Placental epithelial cell (primary cell): ENCODE measurements around the gene BAIAP3. TPM values are rescaled to one million over a fixed set of nuclear protein-coding genes. Genes with fewer than 3 reads are reported as not detected.

Source experiments
- total RNA-seq: library from RNA; depleted of rRNA; stranded (reverse); fragments of >200 nt; gene quantifications from 2 replicates; pipeline ENCODE4 v1.2.3, GENCODE V29; 2012

BAIAP3 gene
- 0.54 TPM in 1 of 2 replicates, not detected in the other for total RNA-seq

DNA sequence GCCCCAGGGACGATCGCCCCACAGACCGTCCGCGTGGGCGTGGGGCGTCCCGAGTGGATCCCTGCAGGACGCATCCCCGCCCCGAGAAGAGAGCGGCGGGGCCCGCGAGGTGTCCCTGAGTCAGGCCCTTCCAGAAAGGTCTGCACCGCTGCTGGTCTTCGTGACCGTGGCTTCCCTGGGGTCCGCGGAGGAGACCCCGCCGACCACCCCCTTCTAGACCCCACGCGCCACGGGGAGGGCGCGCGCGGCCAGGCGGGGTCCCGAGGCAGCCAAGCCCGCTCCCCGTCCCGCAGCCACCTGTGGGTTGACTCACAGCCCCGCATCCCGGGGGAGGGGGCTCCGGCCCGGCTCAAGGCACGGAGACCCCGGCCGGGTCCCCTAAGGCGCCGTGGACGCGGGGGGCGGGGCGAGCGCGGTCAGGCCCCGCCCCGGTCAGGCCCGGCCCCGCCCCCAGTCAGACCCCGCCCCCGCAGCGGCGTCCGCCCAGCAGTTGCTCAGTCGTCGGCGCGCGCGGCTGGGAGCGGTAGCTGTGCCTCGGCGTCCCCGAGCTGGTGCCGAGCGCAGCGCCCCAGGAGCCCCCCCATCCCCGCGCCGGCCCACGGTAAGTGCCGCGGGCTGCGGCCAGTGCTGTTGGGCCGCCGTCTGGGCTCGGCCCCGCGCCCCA lies at the start of gene BAIAP3:
Gene BAIAP3, plus strand, starts transcription at position 497 of the 664 bp plus-strand sequence. CDS start 4,905 bp downstream, outside the sequence.

GRCh38 chr16:1308977-1309885 lies 24.2 kb upstream of the BAIAP3 start, which contains the start of gene UBE2I:
Gene UBE2I, plus strand, starts transcription at chr16:1309636. Its CDS starts 4,395 bp downstream, at chr16:1314031.

DNA sequence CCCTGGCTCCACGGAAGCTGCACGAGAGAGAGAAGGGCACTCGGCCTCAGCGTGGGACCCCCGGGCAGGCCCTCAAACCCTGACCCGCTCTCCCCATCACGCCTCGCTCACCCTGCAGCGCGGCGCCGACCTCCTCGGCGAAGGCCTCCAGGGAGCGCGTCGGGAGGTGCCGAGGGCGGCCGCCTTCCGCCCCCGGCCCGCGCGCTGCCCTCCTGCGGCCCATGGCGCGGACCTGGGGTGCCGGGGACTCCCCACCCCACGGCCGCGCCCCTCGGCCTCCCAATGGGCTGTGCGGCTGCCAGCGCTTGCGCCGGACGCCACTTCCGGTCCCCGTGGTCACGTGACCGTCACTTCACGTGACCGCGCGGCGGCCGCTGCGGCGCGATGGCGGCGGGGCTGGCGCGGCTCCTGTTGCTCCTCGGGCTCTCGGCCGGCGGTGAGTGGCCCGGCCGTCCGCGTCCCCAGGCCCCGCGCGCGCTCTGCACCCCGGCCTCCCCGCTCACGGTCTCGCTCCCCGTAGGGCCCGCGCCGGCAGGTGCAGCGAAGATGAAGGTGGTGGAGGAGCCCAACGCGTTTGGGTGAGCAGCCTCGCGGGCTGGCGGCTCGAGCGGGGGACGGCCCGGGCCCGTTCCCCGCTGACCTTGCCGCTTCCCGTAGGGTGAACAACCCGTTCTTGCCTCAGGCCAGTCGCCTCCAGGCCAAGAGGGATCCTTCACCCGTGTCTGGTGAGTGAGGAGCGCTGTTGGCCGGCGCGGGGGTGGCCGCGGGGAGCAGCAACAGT lies 18.3 kb downstream of the BAIAP3 start, which contains the start of the genes GNPTG and TSR3:
Gene GNPTG, plus strand, starts transcription at position 350 of the 781 bp plus-strand sequence. Its CDS starts 35 bp downstream, at position 385.
Gene TSR3, minus strand, starts transcription at position 297 of the 781 bp plus-strand sequence. Its CDS starts 74 bp downstream, at position 223.

Other genes starting within 250 kb of the BAIAP3 start
- not detected in 2 replicates for gene C1QTNF8, start 237.4 kb upstream of the BAIAP3 start, total RNA-seq
- gene CACNA1H, start 180.5 kb upstream of the BAIAP3 start, total RNA-seq: under 0.01 and 0.11 TPM in 2 replicates
- gene TPSG1, start 108.4 kb upstream of the BAIAP3 start, total RNA-seq: not detected in 2 replicates
- not detected in 2 replicates for gene TPSB2, start 103.5 kb upstream of the BAIAP3 start, total RNA-seq
- gene TPSAB1, start 92.9 kb upstream of the BAIAP3 start, total RNA-seq: not detected in 2 replicates
- gene TPSD1, start 77.6 kb upstream of the BAIAP3 start, total RNA-seq: not detected in 2 replicates
- 46.3 and 51.9 TPM in 2 replicates for gene UBE2I, start 24.0 kb upstream of the BAIAP3 start, total RNA-seq
- gene TSR3, start 18.2 kb downstream of the BAIAP3 start, total RNA-seq: 41.2 and 84.2 TPM in 2 replicates
- 30.8 and 53.4 TPM in 2 replicates for gene GNPTG, start 18.3 kb downstream of the BAIAP3 start, total RNA-seq
- 7.0 and 7.5 TPM in 2 replicates for gene UNKL, start 81.1 kb downstream of the BAIAP3 start, total RNA-seq
- gene UQCC4, start 87.1 kb downstream of the BAIAP3 start, total RNA-seq: 12.4 and 15.3 TPM in 2 replicates
- gene PERCC1, start 97.4 kb downstream of the BAIAP3 start, total RNA-seq: not detected in 2 replicates
- gene CCDC154, start 110.9 kb downstream of the BAIAP3 start, total RNA-seq: 0.33 and 0.39 TPM in 2 replicates
- gene CLCN7, start 141.4 kb downstream of the BAIAP3 start, total RNA-seq: 47.3 and 78.1 TPM in 2 replicates
- not detected in 2 replicates for gene PTX4, start 155.3 kb downstream of the BAIAP3 start, total RNA-seq
- gene TELO2, start 159.7 kb downstream of the BAIAP3 start, total RNA-seq: 15.3 and 18.9 TPM in 2 replicates
- gene TMEM204, start 200.0 kb downstream of the BAIAP3 start, total RNA-seq: under 0.01 TPM in 1 of 2 replicates, not detected in the other